NCI-H510A treated with DMSO at 0.1 percent for 48 hours (cell line): ENCODE results near the gene CUTA.
"Not testable (repeated sequence)": the region's sequence is repeated elsewhere in the genome, so short reads cannot be mapped to it uniquely, and the experiment has no call there.

Source experiments
- DNase-seq: peaks from one replicate; lab custom pipeline; 2025; lab: John Stamatoyannopoulos, UW

The CUTA gene

DNA sequence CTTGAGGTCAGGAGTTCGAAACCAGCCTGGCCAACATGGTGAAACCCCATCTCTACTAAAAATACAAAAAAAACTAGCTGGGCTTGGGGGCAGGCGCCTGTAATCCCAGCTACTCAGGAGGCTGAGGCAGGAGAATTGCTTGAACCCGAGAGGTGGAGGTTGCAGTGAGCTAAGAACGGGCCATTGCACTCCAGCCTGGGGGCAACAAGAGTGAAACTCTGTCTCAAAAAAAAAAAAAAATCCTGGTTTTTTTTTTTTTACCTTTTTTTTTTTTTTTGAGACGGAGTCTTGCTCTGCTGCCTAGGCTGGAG, 50.2 kb downstream of the CUTA start:
- not testable (repeated sequence) for DNase-seq

GRCh38 chr6:33367009-33367714, 50.7 kb downstream of the CUTA start:
- no peak for DNase-seq
